AG04450 (cell line): ENCODE results near the gene SIGLEC9. TPM values are rescaled to one million over a fixed set of nuclear protein-coding genes. Genes with fewer than 3 reads are reported as not detected.

Source experiments
- CTCF ChIA-PET: fragments of 300-600, 350-600 bp; formaldehyde crosslinking; extraction: SDS; loops from one replicate; lab custom pipeline; 2022; ENCODE audit warnings: antibody characterized with exemption, inconsistent platforms; lab: Charles Lee
- POLR2A ChIA-PET: fragments of 350-600 bp; formaldehyde crosslinking; extraction: SDS; loops from one replicate; lab custom pipeline; 2021; ENCODE audit warnings: antibody characterized with exemption, inconsistent platforms; lab: Yijun Ruan, JAX
- DNase-seq: peaks from one replicate; pipeline ENCODE4 v3.0.0-alpha.2; 2011; ENCODE audit warnings: low read depth, low spot score
- H3K27ac ChIP-seq: one replicate; pipeline ENCODE4 v1.5.1; 2012; ENCODE audit warnings: low read depth, low read length, control low read depth
- H3K27me3 ChIP-seq: one replicate; pipeline ENCODE4 v1.6.0; 2012; ENCODE audit warnings: low read length; ENCODE audit not compliant: control insufficient read depth, insufficient read depth
- H3K4me3 ChIP-seq: 2 replicates; pipeline ENCODE4 v1.5.1; 2011; ENCODE audit warnings: mild to moderate bottlenecking, low read depth, low read length, control low read depth
- H3K9me3 ChIP-seq: 2 replicates; pipeline ENCODE4 v1.5.1; 2012; ENCODE audit warnings: low read length; ENCODE audit not compliant: control insufficient read depth, insufficient read depth
- CTCF ChIP-seq: IDR thresholded peaks from 2 replicates; pipeline ENCODE4 v1.5.1; 2011; ENCODE audit warnings: low read depth, low read length, control low read depth, inconsistent platforms
- polyA plus RNA-seq: library from polyadenylated mRNA; depleted of rRNA; stranded (reverse); fragments of >200 nt; gene quantifications from 2 replicates; pipeline ENCODE4 v1.2.3, GENCODE V29; 2011

The SIGLEC9 gene
- polyA plus RNA-seq, 1 experiment: not detected

- TF ChIP-seq CTCF: no peak
- Histone ChIP-seq H3K4me3 (no peak overlapping the region), H3K27ac (no peak overlapping the region), H3K9me3 (no peaks in the 10 kb centered on the region), H3K27me3 (peaks cover 3% of the 10 kb centered on the region)
- POLR2A ChIA-PET: no interaction called here
- CTCF ChIA-PET: interaction anchor here (0.5 to 1.9 kb wide), 5 partner anchors 14 to 311 kb away, joined by 3 to 8 read pairs (median 4); no protein-coding TSS in a partner anchor
- no peak for DNase-seq
These were observed 37.3 kb downstream of the SIGLEC9 start for GRCh38 chr19:51161867-51162496.

- ChIA-PET CTCF (interaction anchor here (1.1 to 1.9 kb wide), 2 partner anchors 29 to 142 kb away, joined by 3 to 8 read pairs; no protein-coding TSS in a partner anchor), POLR2A (no interaction called here)
- TF ChIP-seq CTCF: no peak
These were observed 38.6 kb downstream of the SIGLEC9 start for GRCh38 chr19:51163257-51163656.

GRCh38 chr19:51164215-51164614 is 39.5 kb downstream of the SIGLEC9 start:
- Histone ChIP-seq H3K9me3 (no peaks in the 10 kb centered on the region), H3K4me3 (no peak overlapping the region), H3K27me3 (peaks cover 2% of the 10 kb centered on the region), H3K27ac (no peak overlapping the region)
- DNase-seq: no peak
- POLR2A ChIA-PET: no interaction called here
- no peak for TF ChIP-seq CTCF
- CTCF ChIA-PET: no interaction called here

More at GRCh38 chr19:51163257-51163656, 38.6 kb downstream of the SIGLEC9 start:
- no peak overlapping the region for H3K27ac ChIP-seq
- no peak overlapping the region for H3K4me3 ChIP-seq
- no peaks in the 10 kb centered on the region for H3K9me3 ChIP-seq
- DNase-seq: no peak
- peaks cover 2% of the 10 kb centered on the region for H3K27me3 ChIP-seq

- no peak for DNase-seq
- H3K27ac ChIP-seq: no peak overlapping the region
- no peaks in the 10 kb centered on the region for H3K9me3 ChIP-seq
- H3K4me3 ChIP-seq: no peak overlapping the region
- POLR2A ChIA-PET: no interaction called here
- TF ChIP-seq CTCF: no peak
- peaks cover 2% of the 10 kb centered on the region for H3K27me3 ChIP-seq
- CTCF ChIA-PET: no interaction called here
These were observed 42.3 kb downstream of the SIGLEC9 start for GRCh38 chr19:51166846-51167490.

- no peak for DNase-seq
- ChIA-PET CTCF (interaction anchor here (0.6 to 2.4 kb wide), 3 partner anchors 11 to 148 kb away, joined by 3 to 18 read pairs (median 3); no protein-coding TSS in a partner anchor), POLR2A (no interaction called here)
- Histone ChIP-seq H3K4me3 (no peak overlapping the region), H3K9me3 (no peaks in the 10 kb centered on the region), H3K27me3 (peaks cover 2% of the 10 kb centered on the region), H3K27ac (no peak overlapping the region)
- TF ChIP-seq CTCF: no peak
These were observed 44.0 kb downstream of the SIGLEC9 start for GRCh38 chr19:51168564-51169282.
